CD4-positive, alpha-beta T cell (primary cell): ENCODE data around the gene SNX8. TPM values are rescaled to one million over a fixed set of nuclear protein-coding genes. Genes with fewer than 3 reads are reported as not detected.
"Not testable (repeated sequence)": the region's sequence is repeated elsewhere in the genome, so short reads cannot be mapped to it uniquely, and the experiment has no call there.

Experiments used
- ATAC-seq: fragments of 200-7000 bp; cut with Tn5 transposase; one replicate; pipeline ENCODE4 v1.10.0; 2022; ENCODE audit warnings: mild to moderate bottlenecking; ENCODE audit not compliant: poor library complexity
- CTCF ChIA-PET: fragments of 350-600 bp; sonication (Branson Sonifier 250); formaldehyde crosslinking; loops from one replicate; lab custom pipeline; 2021; ENCODE audit warnings: antibody characterized with exemption, inconsistent platforms; lab: Charles Lee
- POLR2A ChIA-PET: fragments of 350-600 bp; sonication (Branson Sonifier 250); formaldehyde crosslinking; loops from one replicate; lab custom pipeline; 2021; ENCODE audit warnings: antibody characterized with exemption, inconsistent platforms; lab: Charles Lee
- DNase-seq, 14 experiments: peaks; one replicate each; pipeline ENCODE4 v3.0.0-alpha.2; 2013 to 2020; ENCODE audit warnings: mixed read lengths in 2 of 14
- H3K27ac ChIP-seq, 2 donors: one replicate each; pipeline versions ENCODE4 v1.5.1 to v1.7.0; 2013; ENCODE audit warnings: low read length in 2 of 2, low read depth in 1 of 2, mild to moderate bottlenecking in 1 of 2
- H3K27me3 ChIP-seq, 2 experiments: 1 replicate in 1 of 2; 2 replicates in 1 of 2; pipeline versions ENCODE4 v1.6.1 to v1.7.0; 2013; ENCODE audit warnings: low read length in 2 of 2, control low read depth in 1 of 2, mild to moderate bottlenecking in 1 of 2, moderate library complexity in 1 of 2; ENCODE audit not compliant: insufficient read depth in 2 of 2, control insufficient read depth in 1 of 2
- H3K36me3 ChIP-seq: one replicate; pipeline ENCODE4 v1.6.1; 2013; ENCODE audit warnings: low read length, control low read depth; ENCODE audit not compliant: insufficient read depth
- H3K4me1 ChIP-seq: one replicate; pipeline ENCODE4 v1.6.1; 2013; ENCODE audit warnings: low read length, control low read depth; ENCODE audit not compliant: insufficient read depth
- H3K4me3 ChIP-seq: one replicate; pipeline ENCODE4 v1.5.1; 2013; ENCODE audit warnings: mild to moderate bottlenecking, low read length, moderate library complexity
- H3K9me3 ChIP-seq, 2 experiments: 1 replicate in 1 of 2; 2 replicates in 1 of 2; pipeline versions ENCODE4 v1.6.1 to v1.7.0; 2013; ENCODE audit warnings: low read length in 2 of 2, mild to moderate bottlenecking in 2 of 2, control low read depth in 1 of 2, moderate library complexity in 1 of 2; ENCODE audit not compliant: control insufficient read depth in 1 of 2, insufficient read depth in 1 of 2
- H3K27ac Mint-ChIP-seq: one replicate; pipeline ENCODE4 v1.8.0; 2020; ENCODE audit warnings: mixed read lengths
- H3K27me3 Mint-ChIP-seq: one replicate; pipeline ENCODE4 v1.8.0; 2021; ENCODE audit warnings: mixed read lengths
- H3K36me3 Mint-ChIP-seq: one replicate; pipeline ENCODE4 v1.8.0; 2021; ENCODE audit warnings: low read depth, mixed read lengths
- H3K4me1 Mint-ChIP-seq: one replicate; pipeline ENCODE4 v1.8.0; 2021; ENCODE audit warnings: low read depth, mixed read lengths
- H3K4me3 Mint-ChIP-seq: one replicate; pipeline ENCODE4 v1.8.0; 2020; ENCODE audit warnings: mild to moderate bottlenecking, mixed read lengths
- H3K9me3 Mint-ChIP-seq: one replicate; pipeline ENCODE4 v1.8.0; 2020; ENCODE audit warnings: mixed read lengths
- CTCF ChIP-seq: fragments of 200-600 bp; IDR thresholded peaks from one replicate; pipeline ENCODE4 v1.8.0; 2022; ENCODE audit warnings: antibody characterized with exemption, mild to moderate bottlenecking
- intact Hi-C, 2 experiments: fragments of 100-400 bp; cut with DNase I in 1 of 2; cut with micrococcal nuclease in 1 of 2; formaldehyde crosslinking; loops; one replicate each; pipeline versions ENCODE4 v1.15.1 to v1.9.0; 2023 to 2025; cut with DNase I, micrococcal nuclease
- total RNA-seq, 174 experiments: library from RNA in 2 of 174; stranded (reverse) in 2 of 174; gene quantifications; one replicate each; pipeline ENCODE4 v1.2.3 and lab custom pipeline; 2021 to 2026

Gene SNX8
- total RNA-seq, 2 experiments from 2014 or later, result 4.2 to 4.5 TPM

- POLR2A ChIA-PET, result no interaction called here
Measured at GRCh38 chr7:2271273-2272026, 42.8 kb downstream of the SNX8 start.

GRCh38 chr7:2270495-2270894, 43.7 kb downstream of the SNX8 start:
- H3K4me3 ChIP-seq, result no peak overlapping the region
- no peak overlapping the region for H3K27ac Mint-ChIP-seq
- peaks cover 5% of the 10 kb centered on the region for H3K36me3 ChIP-seq
- H3K9me3 ChIP-seq, result no peaks in the 10 kb centered on the region
- H3K4me1 ChIP-seq, result no peaks in the 10 kb centered on the region
- peaks cover 12% of the 10 kb centered on the region for H3K36me3 Mint-ChIP-seq
- POLR2A ChIA-PET, result no interaction called here
- H3K4me1 Mint-ChIP-seq, result no peaks in the 10 kb centered on the region
- no peaks in the 10 kb centered on the region for H3K9me3 Mint-ChIP-seq
- no peak overlapping the region for H3K4me3 Mint-ChIP-seq
- DNase-seq (no peak), ATAC-seq (no peak)
- H3K27ac ChIP-seq, result no peak overlapping the region
- no peak for TF ChIP-seq CTCF
- H3K27me3 ChIP-seq, result no peaks in the 10 kb centered on the region
- CTCF ChIA-PET, result no interaction called here
- no peaks in the 10 kb centered on the region for H3K27me3 Mint-ChIP-seq
- intact Hi-C loops, result no loop called here

More at GRCh38 chr7:2271273-2272026, 42.8 kb downstream of the SNX8 start:
- Histone ChIP-seq H3K9me3 (no peaks in the 10 kb centered on the region), H3K27me3 (no peaks in the 10 kb centered on the region), H3K27ac (no peak overlapping the region), H3K4me1 (no peaks in the 10 kb centered on the region), H3K36me3 (peaks cover 5% of the 10 kb centered on the region), H3K4me3 (no peak overlapping the region)
- no peak overlapping the region for H3K27ac Mint-ChIP-seq
- no peak for TF ChIP-seq CTCF
- no peaks in the 10 kb centered on the region for H3K27me3 Mint-ChIP-seq
- CTCF ChIA-PET, result no interaction called here
- peaks cover 12% of the 10 kb centered on the region for H3K36me3 Mint-ChIP-seq
- ATAC-seq, result no peak
- no peak for DNase-seq
- H3K4me1 Mint-ChIP-seq, result no peaks in the 10 kb centered on the region
- intact Hi-C loops, result no loop called here
- no peak overlapping the region for H3K4me3 Mint-ChIP-seq
- H3K9me3 Mint-ChIP-seq, result no peaks in the 10 kb centered on the region

GRCh38 chr7:2269991-2270460, 44.2 kb downstream of the SNX8 start:
- Histone ChIP-seq H3K27me3 (no peaks in the 10 kb centered on the region), H3K4me1 (no peaks in the 10 kb centered on the region), H3K36me3 (peaks cover 5% of the 10 kb centered on the region), H3K27ac (no peak overlapping the region), H3K9me3 (no peaks in the 10 kb centered on the region), H3K4me3 (no peak overlapping the region)
- Mint-ChIP-seq H3K27me3 (no peaks in the 10 kb centered on the region), H3K4me1 (no peaks in the 10 kb centered on the region), H3K36me3 (peaks cover 12% of the 10 kb centered on the region), H3K27ac (no peak overlapping the region), H3K9me3 (no peaks in the 10 kb centered on the region), H3K4me3 (no peak overlapping the region)
- intact Hi-C loops, result no loop called here
- no peak for ATAC-seq
- ChIA-PET CTCF (no interaction called here), POLR2A (no interaction called here)
- TF ChIP-seq CTCF, result no peak
- no peak for DNase-seq

- H3K27ac Mint-ChIP-seq, H3K4me1 ChIP-seq, DNase-seq, H3K4me3 Mint-ChIP-seq, intact Hi-C loops, H3K4me1 Mint-ChIP-seq, H3K9me3 ChIP-seq, CTCF ChIA-PET, H3K27me3 ChIP-seq, H3K27ac ChIP-seq, H3K4me3 ChIP-seq, H3K36me3 ChIP-seq, H3K27me3 Mint-ChIP-seq, POLR2A ChIA-PET, ATAC-seq, H3K9me3 Mint-ChIP-seq: not testable (repeated sequence)
- peaks cover 12% of the 10 kb centered on the region for H3K36me3 Mint-ChIP-seq
Measured at GRCh38 chr7:2269089-2269990, 44.9 kb downstream of the SNX8 start.
